ENCODE data around the gene PRR12. TPM values are rescaled to one million over a fixed set of nuclear protein-coding genes. Genes with fewer than 3 reads are reported as not detected.

Gene PRR12
- total and polyA plus RNA-seq, 11 donors = 8.0 to 20.0 (median 14.2) TPM

DNA sequence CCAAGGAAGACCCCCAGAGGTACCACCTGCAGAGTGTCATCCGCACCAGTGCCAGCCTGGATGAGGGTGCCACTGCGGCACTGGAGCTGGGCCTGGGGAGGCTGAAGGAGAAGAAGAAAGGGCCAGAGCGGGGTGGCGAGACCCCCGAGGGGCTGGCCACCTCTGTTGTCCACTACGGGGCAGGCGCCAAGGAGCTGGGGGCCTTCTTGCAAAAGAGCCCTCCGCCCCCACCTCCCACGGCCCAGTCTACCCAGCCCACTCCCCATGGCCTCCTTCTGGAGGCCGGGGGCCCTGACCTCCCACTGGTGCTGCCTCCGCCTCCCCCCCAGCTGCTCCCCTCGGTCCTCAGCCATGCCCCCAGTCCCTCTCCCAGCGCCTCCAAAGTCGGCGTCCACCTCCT lies 5.4 kb downstream of the PRR12 start:
- H3K4me3 ChIP-seq = no peak overlapping the region
- peaks cover 0 to 76% (median 70%) of the 10 kb centered on the region in 9 donors for H3K36me3 ChIP-seq
- intact Hi-C loops (cut with DNase I) = loop anchor here in 2 of 10 donors (5.0 to 10.0 kb wide), 2 partner anchors 41 to 78 kb away; partner anchors contain the start of gene PRMT1 (in 1 of the 2)
- WGBS, 4 donors = 92 to 97% (median 93%) methylated on average over 13 to 15 of the region's 15 CpGs
- no peak for DNase-seq
- H3K9me3 ChIP-seq = no peaks in the 10 kb centered on the region
- TF ChIP-seq, protein P1, sequence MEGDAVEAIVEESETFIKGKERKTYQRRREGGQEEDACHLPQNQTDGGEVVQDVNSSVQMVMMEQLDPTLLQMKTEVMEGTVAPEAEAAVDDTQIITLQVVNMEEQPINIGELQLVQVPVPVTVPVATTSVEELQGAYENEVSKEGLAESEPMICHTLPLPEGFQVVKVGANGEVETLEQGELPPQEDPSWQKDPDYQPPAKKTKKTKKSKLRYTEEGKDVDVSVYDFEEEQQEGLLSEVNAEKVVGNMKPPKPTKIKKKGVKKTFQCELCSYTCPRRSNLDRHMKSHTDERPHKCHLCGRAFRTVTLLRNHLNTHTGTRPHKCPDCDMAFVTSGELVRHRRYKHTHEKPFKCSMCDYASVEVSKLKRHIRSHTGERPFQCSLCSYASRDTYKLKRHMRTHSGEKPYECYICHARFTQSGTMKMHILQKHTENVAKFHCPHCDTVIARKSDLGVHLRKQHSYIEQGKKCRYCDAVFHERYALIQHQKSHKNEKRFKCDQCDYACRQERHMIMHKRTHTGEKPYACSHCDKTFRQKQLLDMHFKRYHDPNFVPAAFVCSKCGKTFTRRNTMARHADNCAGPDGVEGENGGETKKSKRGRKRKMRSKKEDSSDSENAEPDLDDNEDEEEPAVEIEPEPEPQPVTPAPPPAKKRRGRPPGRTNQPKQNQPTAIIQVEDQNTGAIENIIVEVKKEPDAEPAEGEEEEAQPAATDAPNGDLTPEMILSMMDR (IDR thresholded peaks at IDR 0.05) = no peak
- TF ChIP-seq POLR2A (IDR thresholded peaks at IDR 0.05) = no peak
- H3K4me1 ChIP-seq = peaks cover 5 to 23% (median 20%) of the 10 kb centered on the region in 12 donors
- no peak for ATAC-seq
- no peaks in the 10 kb centered on the region for H3K27me3 ChIP-seq
- H3K27ac ChIP-seq = no peak overlapping the region

DNA sequence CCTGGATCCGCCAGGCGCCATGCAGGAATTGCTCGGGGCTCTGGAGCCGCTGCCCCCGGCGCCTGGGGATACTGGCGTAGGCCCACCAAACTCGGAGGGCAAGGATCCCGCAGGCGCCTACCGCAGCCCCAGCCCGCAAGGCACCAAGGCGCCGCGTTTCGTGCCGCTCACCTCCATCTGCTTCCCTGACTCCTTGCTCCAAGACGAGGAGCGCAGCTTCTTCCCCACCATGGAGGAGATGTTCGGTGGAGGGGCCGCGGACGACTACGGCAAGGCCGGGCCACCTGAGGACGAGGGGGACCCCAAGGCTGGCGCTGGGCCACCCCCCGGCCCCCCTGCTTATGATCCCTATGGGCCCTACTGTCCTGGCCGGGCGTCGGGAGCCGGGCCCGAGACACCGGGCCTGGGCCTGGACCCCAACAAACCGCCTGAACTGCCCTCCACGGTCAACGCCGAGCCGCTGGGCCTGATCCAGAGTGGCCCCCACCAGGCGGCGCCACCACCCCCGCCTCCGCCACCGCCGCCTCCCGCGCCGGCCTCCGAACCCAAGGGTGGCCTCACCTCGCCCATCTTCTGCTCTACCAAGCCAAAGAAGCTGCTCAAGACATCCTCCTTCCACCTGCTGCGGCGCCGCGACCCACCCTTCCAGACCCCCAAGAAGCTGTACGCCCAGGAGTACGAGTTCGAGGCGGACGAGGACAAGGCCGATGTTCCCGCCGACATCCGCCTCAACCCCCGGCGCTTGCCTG lies 6.1 kb downstream of the PRR12 start:
- intact Hi-C loops (cut with DNase I) = loop anchor here in 2 of 10 donors (5.0 to 10.0 kb wide), 2 partner anchors 40 to 78 kb away; partner anchors contain the start of gene PRMT1 (in 1 of the 2)
- Histone ChIP-seq H3K27me3 (no peaks in the 10 kb centered on the region), H3K4me3 (no peak overlapping the region), H3K4me1 (peaks cover 5 to 22% (median 17%) of the 10 kb centered on the region in 12 donors), H3K27ac (no peak overlapping the region), H3K9me3 (no peaks in the 10 kb centered on the region), H3K36me3 (peaks cover 0 to 82% (median 76%) of the 10 kb centered on the region in 9 donors)
- WGBS, 4 donors = 95 to 97% (median 96%) methylated on average over 30 to 65 of the region's 65 CpGs
- DNase-seq (no peak), ATAC-seq (no peak)
- TF ChIP-seq, protein P1 (IDR thresholded peaks at IDR 0.05) = no peak
- no peak for TF ChIP-seq POLR2A (IDR thresholded peaks at IDR 0.05)

GRCh38 chr19:49597703-49597974 lies 6.7 kb downstream of the PRR12 start:
- intact Hi-C loops (cut with DNase I) = loop anchor here in 2 of 10 donors (5.0 to 10.0 kb wide), 2 partner anchors 40 to 77 kb away; partner anchors contain the start of gene PRMT1 (in 1 of the 2)
- no peak overlapping the region for H3K4me3 ChIP-seq
- no peak overlapping the region for H3K27ac ChIP-seq
- H3K36me3 ChIP-seq = peaks cover 0 to 87% (median 81%) of the 10 kb centered on the region in 9 donors
- WGBS, 4 donors = 94 to 98% (median 97%) methylated on average over 29 of the region's 29 CpGs
- DNase-seq = no peak
- TF ChIP-seq, protein P1 (IDR thresholded peaks at IDR 0.05) = no peak
- no peak for TF ChIP-seq POLR2A (IDR thresholded peaks at IDR 0.05)
- peaks cover 4 to 17% (median 12%) of the 10 kb centered on the region in 12 donors for H3K4me1 ChIP-seq
- H3K9me3 ChIP-seq = no peaks in the 10 kb centered on the region
- ATAC-seq = no peak
- H3K27me3 ChIP-seq = no peaks in the 10 kb centered on the region
